KMS-11 (cell line): ENCODE measurements around the gene ZNF582.
A peak's percentile ranks its signal among the peaks of the same experiment; 100 is the strongest.

Experiments used
- H2AFZ ChIP-seq: fragments of 200-600 bp; sonication (generic); 2 replicates; pipeline ENCODE4 v1.6.1; 2016; ENCODE audit warnings: antibody characterized with exemption, mixed run types, low read depth
- H3K27ac ChIP-seq: fragments of 200-600 bp; sonication (generic); 2 replicates; pipeline ENCODE4 v1.6.1; 2016; ENCODE audit warnings: mild to moderate bottlenecking, mixed run types
- H3K27me3 ChIP-seq: fragments of 200-600 bp; sonication (generic); 2 replicates; pipeline ENCODE4 v1.6.1; 2017; ENCODE audit warnings: mild to moderate bottlenecking, low read depth, mixed run types, moderate library complexity; ENCODE audit not compliant: insufficient read depth
- H3K36me3 ChIP-seq: fragments of 200-600 bp; sonication (generic); 2 replicates; pipeline ENCODE4 v1.6.1; 2017; ENCODE audit warnings: mild to moderate bottlenecking, mixed run types; ENCODE audit not compliant: insufficient read depth
- H3K4me1 ChIP-seq: fragments of 200-600 bp; sonication (generic); 2 replicates; pipeline ENCODE4 v1.6.1; 2016; ENCODE audit warnings: mild to moderate bottlenecking, low read depth, mixed run types; ENCODE audit not compliant: poor library complexity, severe bottlenecking
- H3K4me2 ChIP-seq: fragments of 200-600 bp; sonication (generic); 2 replicates; pipeline ENCODE4 v1.7.0; 2016; ENCODE audit warnings: mild to moderate bottlenecking, mixed run types
- H3K4me3 ChIP-seq: fragments of 200-600 bp; sonication (generic); IDR thresholded peaks from 2 replicates; pipeline ENCODE4 v1.6.1; 2017; ENCODE audit warnings: low read depth, low read length, mixed read lengths; ENCODE audit not compliant: insufficient read depth
- H3K79me2 ChIP-seq: fragments of 200-600 bp; sonication (generic); 2 replicates; pipeline ENCODE4 v1.6.1; 2016; ENCODE audit warnings: low read depth, mixed run types; ENCODE audit not compliant: insufficient read depth
- H3K9ac ChIP-seq: fragments of 200-600 bp; sonication (generic); 2 replicates; pipeline ENCODE4 v1.6.1; 2016; ENCODE audit warnings: mild to moderate bottlenecking, mixed run types
- H4K20me1 ChIP-seq: fragments of 200-600 bp; sonication (generic); 2 replicates; pipeline ENCODE4 v1.6.1; 2016; ENCODE audit warnings: mild to moderate bottlenecking, mixed run types; ENCODE audit not compliant: insufficient read depth
- TF ChIP-seq, protein P1 (sequence below): fragments of 200-600 bp; sonication (generic); conservative IDR thresholded peaks from 2 replicates; pipeline ENCODE4 v1.6.1; 2017; ENCODE audit warnings: low read depth, mild to moderate bottlenecking, antibody characterized with exemption, low read length, moderate library complexity, mixed read lengths

ZNF582 gene

DNA sequence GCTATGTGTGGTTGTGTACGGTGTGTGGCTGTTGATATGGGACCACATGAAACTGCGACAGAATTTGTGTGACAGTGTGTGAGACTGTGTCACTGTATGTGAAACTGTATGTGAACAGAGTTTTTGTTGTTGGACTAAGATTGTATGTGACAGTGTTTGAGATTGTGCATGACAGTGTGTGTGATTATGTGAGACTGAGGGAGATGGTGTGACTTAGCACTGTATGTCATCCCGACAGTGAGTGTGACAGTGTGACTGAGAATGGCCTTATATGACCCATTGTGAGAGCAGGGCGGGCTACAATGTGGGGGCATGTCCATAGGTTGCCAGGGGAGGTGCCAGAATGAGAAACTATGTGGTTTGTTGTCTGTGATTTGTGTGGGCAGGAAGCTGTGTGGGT lies 11.7 kb upstream of the ZNF582 start:
- H3K27ac ChIP-seq = no peak overlapping the region
- no peaks in the 10 kb centered on the region for H4K20me1 ChIP-seq
- TF ChIP-seq, protein P1, sequence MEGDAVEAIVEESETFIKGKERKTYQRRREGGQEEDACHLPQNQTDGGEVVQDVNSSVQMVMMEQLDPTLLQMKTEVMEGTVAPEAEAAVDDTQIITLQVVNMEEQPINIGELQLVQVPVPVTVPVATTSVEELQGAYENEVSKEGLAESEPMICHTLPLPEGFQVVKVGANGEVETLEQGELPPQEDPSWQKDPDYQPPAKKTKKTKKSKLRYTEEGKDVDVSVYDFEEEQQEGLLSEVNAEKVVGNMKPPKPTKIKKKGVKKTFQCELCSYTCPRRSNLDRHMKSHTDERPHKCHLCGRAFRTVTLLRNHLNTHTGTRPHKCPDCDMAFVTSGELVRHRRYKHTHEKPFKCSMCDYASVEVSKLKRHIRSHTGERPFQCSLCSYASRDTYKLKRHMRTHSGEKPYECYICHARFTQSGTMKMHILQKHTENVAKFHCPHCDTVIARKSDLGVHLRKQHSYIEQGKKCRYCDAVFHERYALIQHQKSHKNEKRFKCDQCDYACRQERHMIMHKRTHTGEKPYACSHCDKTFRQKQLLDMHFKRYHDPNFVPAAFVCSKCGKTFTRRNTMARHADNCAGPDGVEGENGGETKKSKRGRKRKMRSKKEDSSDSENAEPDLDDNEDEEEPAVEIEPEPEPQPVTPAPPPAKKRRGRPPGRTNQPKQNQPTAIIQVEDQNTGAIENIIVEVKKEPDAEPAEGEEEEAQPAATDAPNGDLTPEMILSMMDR = no peak
- H3K36me3 ChIP-seq = peaks cover 15% of the 10 kb centered on the region
- no peak overlapping the region for H3K9ac ChIP-seq
- H3K79me2 ChIP-seq = no peaks in the 10 kb centered on the region
- H3K4me3 ChIP-seq = no peak overlapping the region
- H3K4me2 ChIP-seq = peak overlapping the region; percentile 70; the same call in 1 of the 2 replicates
- H3K4me1 ChIP-seq = peaks cover 4% of the 10 kb centered on the region
- H3K27me3 ChIP-seq = no peaks in the 10 kb centered on the region
- H2AFZ ChIP-seq = no peak overlapping the region

DNA sequence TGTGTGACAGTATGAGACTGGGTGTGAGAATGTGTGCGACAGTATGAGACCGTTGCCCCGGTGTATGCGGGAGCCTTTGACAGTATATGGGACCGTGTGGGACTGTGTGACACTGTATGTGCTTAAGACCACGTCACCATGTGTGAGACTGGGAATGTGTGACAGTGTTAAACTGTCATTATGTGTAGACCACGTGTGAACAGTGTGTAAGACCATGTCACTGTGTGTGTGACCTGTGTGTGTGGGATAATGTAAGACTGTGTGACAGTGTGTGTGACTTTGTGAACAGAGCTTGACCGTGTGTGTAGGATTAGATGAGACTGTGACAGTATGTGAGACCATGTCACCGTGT lies 11.3 kb upstream of the ZNF582 start:
- peak overlapping the region; percentile 95 for H2AFZ ChIP-seq
- peaks cover 11% of the 10 kb centered on the region for H3K36me3 ChIP-seq
- TF ChIP-seq, protein P1 = no peak
- no peaks in the 10 kb centered on the region for H3K79me2 ChIP-seq
- no peaks in the 10 kb centered on the region for H3K27me3 ChIP-seq
- no peak overlapping the region for H3K4me3 ChIP-seq
- no peaks in the 10 kb centered on the region for H4K20me1 ChIP-seq
- peaks cover 4% of the 10 kb centered on the region for H3K4me1 ChIP-seq
- no peak overlapping the region for H3K27ac ChIP-seq
- H3K4me2 ChIP-seq = peak overlapping the region; percentile 70
- H3K9ac ChIP-seq = peak overlapping the region; percentile 69; the same call in 1 of the 2 replicates

DNA sequence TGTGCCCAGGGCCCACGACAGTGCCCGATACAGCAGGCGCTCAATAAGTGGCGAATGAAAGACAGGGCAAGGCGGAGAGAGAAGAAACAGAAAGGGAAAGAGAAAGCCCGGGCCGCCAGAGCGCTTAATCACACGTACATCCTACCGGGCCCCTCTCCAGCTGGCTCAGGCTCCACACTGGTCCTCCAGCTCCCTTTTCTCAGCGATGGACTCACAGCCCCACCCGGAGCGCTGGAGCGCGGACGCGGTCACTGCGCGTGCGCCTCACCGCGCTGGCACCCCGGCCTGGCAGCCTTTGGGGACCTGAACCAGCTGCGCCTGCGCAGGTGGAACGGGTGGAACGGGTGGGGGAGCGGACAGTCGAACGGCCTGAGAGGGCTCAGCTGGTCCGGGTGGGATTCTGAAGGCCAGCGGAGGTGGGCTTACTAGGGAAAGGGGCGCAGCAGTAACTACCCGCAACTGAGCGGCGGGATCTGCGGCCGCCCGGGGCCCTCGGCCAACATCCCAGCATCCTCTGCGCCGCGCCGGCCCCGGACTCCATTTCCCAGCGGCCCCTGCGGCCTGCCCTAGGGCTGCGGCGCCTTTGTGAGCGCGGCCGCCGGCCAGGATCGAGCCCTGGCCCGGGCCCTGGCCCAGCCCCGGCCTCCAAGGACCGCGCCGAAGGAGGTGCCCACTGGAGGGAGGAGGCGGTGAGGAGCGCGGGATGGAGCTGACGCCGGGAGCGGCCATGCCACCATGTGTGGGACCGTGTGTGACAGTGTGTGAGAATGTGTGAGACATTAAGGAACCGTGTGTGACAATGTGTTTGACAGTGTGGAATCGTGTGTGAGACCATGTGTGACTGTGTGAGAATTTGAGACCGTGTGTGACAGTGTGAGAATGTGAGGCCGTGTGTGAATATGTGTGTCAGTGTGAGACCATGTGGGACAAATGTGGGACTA lies 10.7 kb upstream of the ZNF582 start, which contains the start of gene ZNF583:
Gene ZNF583 (plus strand): TSS at position 569 of the 941 bp plus-strand sequence. CDS start 2,783 bp downstream, outside the sequence.
- Histone ChIP-seq H3K27ac (peak within 1 kb of the TSS; percentile 59), H3K4me3 (no peak within 1 kb of the TSS), H3K36me3 (peaks cover 9% of the 10 kb centered on the region; the same call in 1 of the 2 replicates), H3K27me3 (no peaks in the 10 kb centered on the region), H4K20me1 (no peaks in the 10 kb centered on the region), H3K4me1 (peaks cover 4% of the 10 kb centered on the region), H3K9ac (peak within 1 kb of the TSS; percentile 69), H2AFZ (peak within 1 kb of the TSS; percentile 95), H3K79me2 (no peaks in the 10 kb centered on the region), H3K4me2 (peak within 1 kb of the TSS; percentile 70)
- TF ChIP-seq, protein P1 = 0 out of 2 replicates have a peak, but pooled peaks have one; percentile 15

DNA sequence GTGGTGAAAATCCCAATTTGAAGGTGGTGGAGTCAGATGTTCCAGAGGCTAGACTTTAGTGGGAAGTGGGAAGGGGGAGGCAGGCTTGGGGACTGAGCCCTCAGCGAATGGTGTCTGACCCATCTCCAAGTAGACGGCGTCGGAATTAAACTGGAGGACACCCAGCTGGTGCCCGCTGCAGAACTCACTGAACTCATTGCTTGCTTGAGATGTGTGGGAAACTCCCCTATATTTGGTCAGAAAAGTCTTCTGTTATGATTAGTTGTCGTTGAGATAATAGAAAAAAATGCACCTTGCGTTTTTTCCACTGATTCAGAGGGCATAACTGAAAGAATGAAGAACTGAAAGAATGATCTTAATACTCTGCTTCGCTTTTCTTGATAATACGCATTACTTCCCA lies 9.9 kb upstream of the ZNF582 start:
- H2AFZ ChIP-seq = peak overlapping the region; percentile 95
- H3K9ac ChIP-seq = peak overlapping the region; percentile 69; the same call in 1 of the 2 replicates
- peak overlapping the region; percentile 70 for H3K4me2 ChIP-seq
- no peaks in the 10 kb centered on the region for H3K79me2 ChIP-seq
- H3K27ac ChIP-seq = peak overlapping the region; percentile 59; the same call in 1 of the 2 replicates
- peaks cover 9% of the 10 kb centered on the region; the same call in 1 of the 2 replicates for H3K36me3 ChIP-seq
- no peaks in the 10 kb centered on the region for H4K20me1 ChIP-seq
- H3K4me1 ChIP-seq = peaks cover 4% of the 10 kb centered on the region
- TF ChIP-seq, protein P1 = no peak
- H3K27me3 ChIP-seq = no peaks in the 10 kb centered on the region
- no peak overlapping the region for H3K4me3 ChIP-seq
